Natural killer cell (primary cell): ENCODE data around the gene RAMACL. TPM values are rescaled to one million over a fixed set of nuclear protein-coding genes. Genes with fewer than 3 reads are reported as not detected.

Experiments
- ATAC-seq, 3 donors: fragments of 150-1000 bp in 2 of 3; fragments of 200-7000 bp in 1 of 3; cut with Tn5 transposase; 1 replicate in 1 of 3; 2 replicates in 2 of 3; pipeline ENCODE4 v1.10.0; 2021; ENCODE audit warnings: mild to moderate bottlenecking in 2 of 3, moderate library complexity in 2 of 3
- DNase-seq, 2 donors: peaks; one replicate each; pipeline versions ENCODE4 v3.0.0 to v3.0.0-alpha.2; 2013 to 2021; ENCODE audit warnings: mixed read lengths in 1 of 2
- H3K27ac ChIP-seq: one replicate; pipeline ENCODE4 v1.5.1; 2013; ENCODE audit warnings: mild to moderate bottlenecking, low read length
- H3K27me3 ChIP-seq: one replicate; pipeline ENCODE4 v1.6.1; 2013; ENCODE audit warnings: low read length; ENCODE audit not compliant: control insufficient read depth, insufficient read depth
- H3K36me3 ChIP-seq: one replicate; pipeline ENCODE4 v1.6.1; 2013; ENCODE audit warnings: low read length; ENCODE audit not compliant: control insufficient read depth, insufficient read depth
- H3K4me1 ChIP-seq: one replicate; pipeline ENCODE4 v1.6.1; 2013; ENCODE audit warnings: low read length; ENCODE audit not compliant: control insufficient read depth, insufficient read depth
- H3K4me3 ChIP-seq: one replicate; pipeline ENCODE4 v1.5.1; 2013; ENCODE audit warnings: low read length
- H3K9me3 ChIP-seq: one replicate; pipeline ENCODE4 v1.6.1; 2013; ENCODE audit warnings: low read length; ENCODE audit not compliant: control insufficient read depth, insufficient read depth
- H3K27ac Mint-ChIP-seq, 2 donors: one replicate each; pipeline ENCODE4 v1.8.0; 2022; ENCODE audit warnings: mild to moderate bottlenecking in 2 of 2, mixed read lengths in 2 of 2, moderate library complexity in 1 of 2
- H3K27me3 Mint-ChIP-seq, 2 donors: one replicate each; pipeline ENCODE4 v1.8.0; 2022; ENCODE audit warnings: low read depth in 2 of 2, mixed read lengths in 2 of 2
- H3K36me3 Mint-ChIP-seq: one replicate; pipeline ENCODE4 v1.8.0; 2022; ENCODE audit warnings: mixed read lengths
- H3K4me1 Mint-ChIP-seq, 2 donors: one replicate each; pipeline ENCODE4 v1.8.0; 2022; ENCODE audit warnings: mixed read lengths in 2 of 2
- H3K4me3 Mint-ChIP-seq: one replicate; pipeline ENCODE4 v1.8.0; 2022; ENCODE audit warnings: mild to moderate bottlenecking, moderate library complexity, mixed read lengths
- H3K9me3 Mint-ChIP-seq, 2 donors: one replicate each; pipeline ENCODE4 v1.8.0; 2022; ENCODE audit warnings: mixed read lengths in 2 of 2
- WGBS: methylation state at CpG from one replicate; pipeline ENCODE4 v1.1.7; 2013; ENCODE audit warnings: missing lambda C conversion rate; ENCODE audit not compliant: insufficient coverage; 5-methylcytosine and 5-hydroxymethylcytosine counted together
- intact Hi-C: fragments of 100-400 bp; cut with micrococcal nuclease; formaldehyde crosslinking; loops from one replicate; pipeline ENCODE4 v1.14.2; 2022
- total RNA-seq, 4 donors: library from RNA; stranded (reverse); fragments of 120-200 nt in 1 of 4; gene quantifications; one replicate each; pipeline versions ENCODE4 v1.2.3 to v1.2.4, GENCODE V29; 2013 to 2022
- TF ChIP-seq, protein P1 (sequence below): fragments of 200-600 bp; IDR thresholded peaks from one replicate; pipeline ENCODE4 v1.8.0; 2022; ENCODE audit warnings: antibody characterized with exemption

RAMACL gene
- total RNA-seq, 3 donors from 2014 or later (not counting 1 experiment from before 2014, with no cell fraction given), result 0.68 to 5.6 (median 1.1) TPM

DNA sequence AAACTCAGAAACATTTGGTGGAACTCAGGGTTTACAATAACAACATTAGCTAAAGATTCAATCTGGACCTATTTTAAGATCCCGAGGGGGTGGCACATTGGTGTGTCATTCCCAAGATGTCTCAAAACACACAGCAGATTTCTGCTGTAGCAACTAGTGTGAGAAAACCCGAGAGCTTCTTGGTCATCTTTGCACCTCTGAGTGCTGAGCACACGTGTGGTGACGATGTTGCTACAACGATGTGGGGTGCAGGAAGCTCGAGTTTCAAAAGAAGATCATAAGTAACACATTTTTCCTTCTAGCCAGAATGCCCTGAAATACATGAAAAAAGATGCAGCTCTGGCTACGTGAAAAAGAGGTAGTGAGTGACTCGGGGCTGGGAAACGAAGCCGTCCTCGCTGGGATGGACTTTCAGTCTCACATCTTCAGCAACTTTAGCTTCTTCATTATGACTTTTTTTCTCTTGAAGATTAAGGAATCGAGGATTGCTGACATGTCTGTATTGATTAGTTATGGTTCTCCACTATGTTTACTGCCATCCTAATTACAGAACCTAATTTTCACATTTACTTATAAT is 1.5 kb downstream of the RAMACL start:
- Mint-ChIP-seq H3K36me3 (no peaks in the 10 kb centered on the region), H3K4me3 (no peak overlapping the region), H3K9me3 (no peaks in the 10 kb centered on the region), H3K4me1 (peaks cover 0 to 22% of the 10 kb centered on the region in 2 donors), H3K27me3 (peaks cover 0 to 6% of the 10 kb centered on the region in 2 donors), H3K27ac (no peak overlapping the region)
- Histone ChIP-seq H3K4me3 (no peak overlapping the region), H3K4me1 (peaks cover 23% of the 10 kb centered on the region), H3K27me3 (no peaks in the 10 kb centered on the region), H3K9me3 (no peaks in the 10 kb centered on the region), H3K27ac (no peak overlapping the region), H3K36me3 (no peaks in the 10 kb centered on the region)
- intact Hi-C loops, result no loop called here
- ATAC-seq, result no peak
- DNase-seq, result no peak
- TF ChIP-seq, protein P1, sequence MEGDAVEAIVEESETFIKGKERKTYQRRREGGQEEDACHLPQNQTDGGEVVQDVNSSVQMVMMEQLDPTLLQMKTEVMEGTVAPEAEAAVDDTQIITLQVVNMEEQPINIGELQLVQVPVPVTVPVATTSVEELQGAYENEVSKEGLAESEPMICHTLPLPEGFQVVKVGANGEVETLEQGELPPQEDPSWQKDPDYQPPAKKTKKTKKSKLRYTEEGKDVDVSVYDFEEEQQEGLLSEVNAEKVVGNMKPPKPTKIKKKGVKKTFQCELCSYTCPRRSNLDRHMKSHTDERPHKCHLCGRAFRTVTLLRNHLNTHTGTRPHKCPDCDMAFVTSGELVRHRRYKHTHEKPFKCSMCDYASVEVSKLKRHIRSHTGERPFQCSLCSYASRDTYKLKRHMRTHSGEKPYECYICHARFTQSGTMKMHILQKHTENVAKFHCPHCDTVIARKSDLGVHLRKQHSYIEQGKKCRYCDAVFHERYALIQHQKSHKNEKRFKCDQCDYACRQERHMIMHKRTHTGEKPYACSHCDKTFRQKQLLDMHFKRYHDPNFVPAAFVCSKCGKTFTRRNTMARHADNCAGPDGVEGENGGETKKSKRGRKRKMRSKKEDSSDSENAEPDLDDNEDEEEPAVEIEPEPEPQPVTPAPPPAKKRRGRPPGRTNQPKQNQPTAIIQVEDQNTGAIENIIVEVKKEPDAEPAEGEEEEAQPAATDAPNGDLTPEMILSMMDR, result no peak
- WGBS, result 71% methylated on average over 11 of the region's 12 CpGs

GRCh38 chr6:166584155-166584554 is 2.3 kb downstream of the RAMACL start:
- Mint-ChIP-seq H3K4me1 (peaks cover 0 to 16% of the 10 kb centered on the region in 2 donors), H3K27me3 (peaks cover 0 to 3% of the 10 kb centered on the region in 2 donors), H3K9me3 (no peaks in the 10 kb centered on the region), H3K36me3 (no peaks in the 10 kb centered on the region), H3K4me3 (no peak overlapping the region), H3K27ac (no peak overlapping the region)
- Histone ChIP-seq H3K27me3 (no peaks in the 10 kb centered on the region), H3K9me3 (no peaks in the 10 kb centered on the region), H3K4me1 (peaks cover 20% of the 10 kb centered on the region), H3K27ac (no peak overlapping the region), H3K4me3 (no peak overlapping the region), H3K36me3 (no peaks in the 10 kb centered on the region)
- WGBS, result 60% methylated on average over 3 of the region's 3 CpGs
- ATAC-seq (no peak), DNase-seq (no peak)
- TF ChIP-seq, protein P1, result no peak
- intact Hi-C loops, result no loop called here

GRCh38 chr6:166583230-166583965 is 3.1 kb downstream of the RAMACL start:
- Histone ChIP-seq H3K4me1 (peaks cover 14% of the 10 kb centered on the region), H3K9me3 (no peaks in the 10 kb centered on the region), H3K36me3 (no peaks in the 10 kb centered on the region), H3K27ac (no peak overlapping the region), H3K4me3 (no peak overlapping the region), H3K27me3 (no peaks in the 10 kb centered on the region)
- no peaks in the 10 kb centered on the region for H3K36me3 Mint-ChIP-seq
- H3K9me3 Mint-ChIP-seq, result no peaks in the 10 kb centered on the region
- TF ChIP-seq, protein P1, result no peak
- 70% methylated on average over 14 of the region's 15 CpGs for WGBS
- peaks cover 0 to 8% of the 10 kb centered on the region in 2 donors for H3K4me1 Mint-ChIP-seq
- no peak overlapping the region for H3K4me3 Mint-ChIP-seq
- ATAC-seq (no peak), DNase-seq (no peak)
- intact Hi-C loops, result no loop called here
- H3K27ac Mint-ChIP-seq, result no peak overlapping the region
- H3K27me3 Mint-ChIP-seq, result no peaks in the 10 kb centered on the region
